ENCODE measurements around the gene DHRSX.

DNA sequence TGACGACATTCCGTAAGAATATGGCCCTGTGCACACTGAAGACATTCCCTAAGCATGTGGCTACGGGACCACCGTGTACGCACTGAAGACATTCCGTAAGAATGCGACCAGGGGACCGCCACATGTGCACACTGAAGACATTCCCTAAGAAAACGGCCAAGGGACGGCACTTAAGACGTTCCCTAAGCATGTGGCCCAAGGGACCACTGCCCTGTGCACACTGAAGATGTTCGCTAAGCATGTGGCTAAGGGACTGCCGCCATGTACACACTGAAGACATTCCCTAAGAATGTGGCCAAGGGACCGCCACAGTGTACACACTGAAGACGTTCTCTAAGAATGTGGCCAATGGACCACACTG lies 21.4 kb downstream of the DHRSX start:
- TF ChIP-seq, protein P1, sequence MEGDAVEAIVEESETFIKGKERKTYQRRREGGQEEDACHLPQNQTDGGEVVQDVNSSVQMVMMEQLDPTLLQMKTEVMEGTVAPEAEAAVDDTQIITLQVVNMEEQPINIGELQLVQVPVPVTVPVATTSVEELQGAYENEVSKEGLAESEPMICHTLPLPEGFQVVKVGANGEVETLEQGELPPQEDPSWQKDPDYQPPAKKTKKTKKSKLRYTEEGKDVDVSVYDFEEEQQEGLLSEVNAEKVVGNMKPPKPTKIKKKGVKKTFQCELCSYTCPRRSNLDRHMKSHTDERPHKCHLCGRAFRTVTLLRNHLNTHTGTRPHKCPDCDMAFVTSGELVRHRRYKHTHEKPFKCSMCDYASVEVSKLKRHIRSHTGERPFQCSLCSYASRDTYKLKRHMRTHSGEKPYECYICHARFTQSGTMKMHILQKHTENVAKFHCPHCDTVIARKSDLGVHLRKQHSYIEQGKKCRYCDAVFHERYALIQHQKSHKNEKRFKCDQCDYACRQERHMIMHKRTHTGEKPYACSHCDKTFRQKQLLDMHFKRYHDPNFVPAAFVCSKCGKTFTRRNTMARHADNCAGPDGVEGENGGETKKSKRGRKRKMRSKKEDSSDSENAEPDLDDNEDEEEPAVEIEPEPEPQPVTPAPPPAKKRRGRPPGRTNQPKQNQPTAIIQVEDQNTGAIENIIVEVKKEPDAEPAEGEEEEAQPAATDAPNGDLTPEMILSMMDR (IDR thresholded peaks at IDR 0.05; ENCODE audit: poor library complexity) = no peak
- no peak for TF ChIP-seq EZH2 (IDR thresholded peaks at IDR 0.05; ENCODE audit: borderline replicate concordance)
- TF ChIP-seq EZH2phosphoT487 (IDR thresholded peaks at IDR 0.05; ENCODE audit: low read depth, severe bottlenecking, unreplicated experiment) = no peak
